Gastrocnemius medialis (tissue), 4 donors: ENCODE measurements around the gene GDAP2. TPM values are rescaled to one million over a fixed set of nuclear protein-coding genes. Genes with fewer than 3 reads are reported as not detected.
"Not testable (repeated sequence)": the region's sequence is repeated elsewhere in the genome, so short reads cannot be mapped to it uniquely, and the experiment has no call there.

Source experiments
- ATAC-seq, 2 donors: fragments of 150-250 bp; one replicate each; pipeline ENCODE4 v1.9.1; 2016
- DNase-seq, 2 donors: peaks; one replicate each; pipeline ENCODE4 v3.0.0-alpha.2; 2019
- H3K27ac ChIP-seq, 4 donors: fragments of 200-600 bp; sonication (generic); 1 replicate in 1 of 4; 2 replicates in 3 of 4; pipeline ENCODE4 v1.5.1; 2016 to 2018; ENCODE audit warnings: mild to moderate bottlenecking in 2 of 4, moderate library complexity in 1 of 4
- H3K27me3 ChIP-seq, 3 donors: fragments of 200-600 bp; sonication (generic) in 2 of 3; 1 replicate in 1 of 3; 2 replicates in 2 of 3; pipeline versions ENCODE4 v1.5.1 to v1.6.0; 2016 to 2019; ENCODE audit warnings: mild to moderate bottlenecking in 1 of 3, moderate library complexity in 1 of 3
- H3K36me3 ChIP-seq, 2 donors: fragments of 200-600 bp; sonication (generic) in 1 of 2; one replicate each; pipeline ENCODE4 v1.5.1; 2017 to 2018
- H3K4me1 ChIP-seq, 2 donors: fragments of 200-600 bp; sonication (generic) in 1 of 2; one replicate each; pipeline ENCODE4 v1.5.1; 2016 to 2017; ENCODE audit warnings: mild to moderate bottlenecking in 2 of 2
- H3K4me3 ChIP-seq, 4 donors: fragments of 200-600 bp; sonication (generic) in 3 of 4; 1 replicate in 1 of 4; 2 replicates in 3 of 4; pipeline ENCODE4 v1.5.1; 2016 to 2019; ENCODE audit warnings: mild to moderate bottlenecking in 2 of 4
- H3K9me3 ChIP-seq, 3 donors: fragments of 200-600 bp; sonication (generic) in 2 of 3; 1 replicate in 1 of 3; 2 replicates in 2 of 3; pipeline ENCODE4 v1.5.1; 2016 to 2019
- POLR2A ChIP-seq, 2 donors: fragments of 450-650 bp; IDR thresholded peaks; one replicate each; pipeline ENCODE4 v1.6.1; 2017; ENCODE audit warnings: antibody characterized with exemption in 2 of 2, mild to moderate bottlenecking in 2 of 2, moderate library complexity in 2 of 2
- in situ Hi-C, 4 donors: fragments of 200-750 bp; cut with MboI; loops; one replicate each; pipeline versions ENCODE4 v1.15.0 to v1.8.0; 2017; ENCODE audit warnings: low sequenced_read_pairs in 4 of 4
- intact Hi-C: fragments of 100-400 bp; cut with DNase I; formaldehyde crosslinking; loops from one replicate; pipeline ENCODE4 v1.15.1; 2023; ENCODE audit warnings: low total_unique reads
- total RNA-seq, 4 donors: library from RNA; depleted of rRNA; stranded (reverse); fragments of >200 nt; gene quantifications; one replicate each; pipeline versions ENCODE4 v1.1.0 to v1.2.3, GENCODE V29; 2016
- TF ChIP-seq, protein P1 (sequence below), 5 experiments: fragments of 450-650 bp in 3 of 5; fragments of 200-600 bp in 2 of 5; sonication (generic) in 2 of 5; IDR thresholded peaks in 4 of 5; conservative IDR thresholded peaks in 1 of 5; 1 replicate in 4 of 5; 2 replicates in 1 of 5; pipeline ENCODE4 v1.5.1; 2016 to 2019; ENCODE audit warnings: antibody characterized with exemption in 5 of 5, mild to moderate bottlenecking in 3 of 5, moderate library complexity in 3 of 5

GDAP2 gene
- total RNA-seq, 4 donors from 2014 or later, result 7.2 to 18.7 (median 8.6) TPM

GRCh38 chr1:117846674-117847425 lies 82.6 kb downstream of the GDAP2 start:
- TF ChIP-seq, protein P1, sequence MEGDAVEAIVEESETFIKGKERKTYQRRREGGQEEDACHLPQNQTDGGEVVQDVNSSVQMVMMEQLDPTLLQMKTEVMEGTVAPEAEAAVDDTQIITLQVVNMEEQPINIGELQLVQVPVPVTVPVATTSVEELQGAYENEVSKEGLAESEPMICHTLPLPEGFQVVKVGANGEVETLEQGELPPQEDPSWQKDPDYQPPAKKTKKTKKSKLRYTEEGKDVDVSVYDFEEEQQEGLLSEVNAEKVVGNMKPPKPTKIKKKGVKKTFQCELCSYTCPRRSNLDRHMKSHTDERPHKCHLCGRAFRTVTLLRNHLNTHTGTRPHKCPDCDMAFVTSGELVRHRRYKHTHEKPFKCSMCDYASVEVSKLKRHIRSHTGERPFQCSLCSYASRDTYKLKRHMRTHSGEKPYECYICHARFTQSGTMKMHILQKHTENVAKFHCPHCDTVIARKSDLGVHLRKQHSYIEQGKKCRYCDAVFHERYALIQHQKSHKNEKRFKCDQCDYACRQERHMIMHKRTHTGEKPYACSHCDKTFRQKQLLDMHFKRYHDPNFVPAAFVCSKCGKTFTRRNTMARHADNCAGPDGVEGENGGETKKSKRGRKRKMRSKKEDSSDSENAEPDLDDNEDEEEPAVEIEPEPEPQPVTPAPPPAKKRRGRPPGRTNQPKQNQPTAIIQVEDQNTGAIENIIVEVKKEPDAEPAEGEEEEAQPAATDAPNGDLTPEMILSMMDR (IDR thresholded peaks at IDR 0.05 in 4 of 5, conservative IDR thresholded peaks at IDR 0.05 in 1 of 5), result no peak
- TF ChIP-seq POLR2A (IDR thresholded peaks at IDR 0.05), result no peak
- Histone ChIP-seq H3K9me3 (no peaks in the 10 kb centered on the region), H3K36me3 (peaks cover 0 to 12% of the 10 kb centered on the region in 2 donors), H3K27ac (no peak overlapping the region), H3K27me3 (no peaks in the 10 kb centered on the region), H3K4me3 (no peak overlapping the region), H3K4me1 (no peaks in the 10 kb centered on the region)
- DNase-seq (no peak), ATAC-seq (no peak)
- in situ Hi-C loops (no loop called here), intact Hi-C loops (no loop called here)

- H3K36me3 ChIP-seq, result peaks cover 0 to 12% of the 10 kb centered on the region in 2 donors
- in situ Hi-C loops, ATAC-seq, H3K4me1 ChIP-seq, H3K4me3 ChIP-seq, H3K27me3 ChIP-seq, DNase-seq, H3K27ac ChIP-seq, intact Hi-C loops, H3K9me3 ChIP-seq: not testable (repeated sequence)
These were observed 84.9 kb downstream of the GDAP2 start for GRCh38 chr1:117844478-117844877.

DNA sequence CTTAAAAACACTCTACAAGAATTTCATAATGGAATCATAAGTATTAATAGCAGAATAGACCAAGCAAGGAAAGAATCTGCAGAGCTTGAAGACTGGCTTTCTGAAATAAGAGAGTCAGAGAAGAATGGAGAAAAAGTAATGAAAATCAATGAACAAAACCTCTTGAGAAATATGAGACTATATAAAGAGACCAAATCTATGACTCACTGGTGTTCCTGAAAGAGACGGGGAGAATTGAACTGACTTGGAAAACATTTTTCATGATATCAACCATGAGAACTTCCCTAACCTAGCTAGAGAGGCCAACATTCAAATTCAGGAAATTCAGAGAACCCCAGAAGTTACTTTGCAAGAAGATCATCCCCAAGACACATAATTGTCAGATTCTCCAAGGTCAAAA lies 85.6 kb downstream of the GDAP2 start:
- Histone ChIP-seq H3K27ac (no peak overlapping the region), H3K27me3 (no peaks in the 10 kb centered on the region), H3K4me1 (no peaks in the 10 kb centered on the region), H3K36me3 (peaks cover 0 to 12% of the 10 kb centered on the region in 2 donors), H3K9me3 (no peaks in the 10 kb centered on the region), H3K4me3 (no peak overlapping the region)
- no peak for DNase-seq
- in situ Hi-C loops (no loop called here), intact Hi-C loops (no loop called here)
- ATAC-seq, result no peak
- TF ChIP-seq, protein P1 (IDR thresholded peaks at IDR 0.05 in 4 of 5, conservative IDR thresholded peaks at IDR 0.05 in 1 of 5), result no peak
- no peak for TF ChIP-seq POLR2A (IDR thresholded peaks at IDR 0.05)

DNA sequence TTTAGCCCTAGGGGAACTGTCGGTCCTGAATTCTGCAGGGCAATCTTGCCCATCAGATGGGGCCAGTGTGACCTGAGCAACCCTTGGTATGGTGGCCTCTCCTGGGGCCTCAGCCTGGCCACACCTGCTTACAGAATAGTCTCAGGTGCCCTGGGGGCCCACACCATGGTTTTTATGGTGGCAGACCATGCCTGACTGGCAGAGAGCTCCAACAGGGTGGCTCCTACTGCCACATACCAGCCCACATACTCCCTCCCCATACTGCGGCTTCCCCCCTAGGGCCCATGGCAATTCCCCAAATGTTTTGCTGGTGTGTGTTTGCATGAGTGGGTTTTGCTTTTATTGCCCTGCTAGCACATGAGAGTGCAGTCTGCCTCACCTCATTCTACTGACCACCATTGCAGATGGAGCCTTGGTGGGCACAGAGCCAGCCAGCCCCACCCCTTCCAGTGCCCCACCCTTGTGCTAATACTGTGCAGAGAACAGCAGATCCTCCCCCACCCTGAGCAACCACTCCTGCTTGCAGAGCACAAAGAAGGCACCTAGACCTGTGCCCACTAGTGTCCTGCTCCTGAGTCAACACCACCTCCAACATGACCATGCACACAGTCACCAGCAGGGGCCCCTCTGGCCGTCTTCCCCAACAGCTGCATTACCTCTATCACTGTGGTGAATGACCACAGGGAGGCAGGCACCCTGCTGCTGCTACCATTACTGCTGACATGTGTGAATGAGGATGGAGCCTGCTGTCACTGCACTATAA lies 86.8 kb downstream of the GDAP2 start:
- no peaks in the 10 kb centered on the region for H3K4me1 ChIP-seq
- intact Hi-C loops, result no loop called here
- no peak for ATAC-seq
- H3K9me3 ChIP-seq, result no peaks in the 10 kb centered on the region
- H3K4me3 ChIP-seq, result no peak overlapping the region
- DNase-seq, result no peak
- no peak overlapping the region for H3K27ac ChIP-seq
- H3K36me3 ChIP-seq, result peaks cover 0 to 12% of the 10 kb centered on the region in 2 donors
- no peaks in the 10 kb centered on the region for H3K27me3 ChIP-seq
- in situ Hi-C loops, result no loop called here
- TF ChIP-seq POLR2A (IDR thresholded peaks at IDR 0.05), result no peak
- TF ChIP-seq, protein P1 (IDR thresholded peaks at IDR 0.05 in 4 of 5, conservative IDR thresholded peaks at IDR 0.05 in 1 of 5), result no peak

DNA sequence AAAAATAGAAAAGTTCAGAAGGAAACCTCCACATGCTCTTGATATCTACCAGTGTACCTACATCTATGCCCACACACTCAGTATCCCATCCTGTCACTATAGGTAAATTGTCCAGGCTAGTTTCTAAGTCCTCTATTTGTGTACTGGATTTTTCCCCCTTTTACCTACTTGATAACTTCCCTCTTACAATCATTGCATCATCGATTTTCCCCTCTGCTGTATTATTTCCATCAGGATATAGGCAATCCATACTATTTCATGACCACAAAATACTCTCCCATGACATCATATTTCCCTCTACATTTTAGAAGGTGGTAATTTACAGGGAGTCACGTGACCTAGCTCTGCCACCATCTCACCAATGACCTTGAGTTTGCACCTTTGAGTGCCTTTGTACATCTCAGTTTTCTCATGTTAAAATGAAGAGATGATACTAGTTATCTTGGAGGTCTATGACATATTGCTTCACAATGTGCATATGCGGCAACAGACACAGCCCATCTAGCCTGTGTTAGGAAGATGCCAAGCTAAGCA lies 88.2 kb downstream of the GDAP2 start:
- Histone ChIP-seq H3K27ac (no peak overlapping the region), H3K4me1 (no peaks in the 10 kb centered on the region), H3K27me3 (no peaks in the 10 kb centered on the region), H3K9me3 (no peaks in the 10 kb centered on the region), H3K4me3 (no peak overlapping the region), H3K36me3 (peaks cover 0 to 12% of the 10 kb centered on the region in 2 donors)
- ATAC-seq, result no peak
- intact Hi-C loops (no loop called here), in situ Hi-C loops (no loop called here)
- TF ChIP-seq, protein P1 (IDR thresholded peaks at IDR 0.05 in 4 of 5, conservative IDR thresholded peaks at IDR 0.05 in 1 of 5), result no peak
- no peak for TF ChIP-seq POLR2A (IDR thresholded peaks at IDR 0.05)
- DNase-seq, result no peak
